A549 (cell line): ENCODE results near the gene ING3. TPM values are rescaled to one million over a fixed set of nuclear protein-coding genes. Genes with fewer than 3 reads are reported as not detected.

ENCODE experiments used
- ATAC-seq, 2 experiments: fragments of 200-7000 bp in 1 of 2; fragments of >200 bp in 1 of 2; cut with Nextera tagmentation in 1 of 2; cut with Tn5 transposase in 1 of 2; 3 replicates each; pipeline versions ENCODE4 v1.8.0 to v1.9.1; 2018 to 2020; ENCODE audit warnings: mild to moderate bottlenecking in 1 of 2, moderate library complexity in 1 of 2
- CTCF ChIA-PET: fragments of 300-600 bp; sonication (Branson Sonifier 250); formaldehyde crosslinking; extraction: SDS; loops from one replicate; lab custom pipeline; 2021; ENCODE audit warnings: antibody characterized with exemption, inconsistent platforms; lab: Yijun Ruan, JAX
- POLR2A ChIA-PET: fragments of 350-600 bp; formaldehyde crosslinking; extraction: SDS; loops from one replicate; lab custom pipeline; 2021; ENCODE audit warnings: antibody characterized with exemption, inconsistent platforms; lab: Yijun Ruan, JAX
- DNase-seq, 2 experiments: peaks; one replicate each; pipeline versions ENCODE4 v3.0.0 to v3.0.0-alpha.2; 2011 to 2016; ENCODE audit warnings: low read depth in 1 of 2, low spot score in 1 of 2
- FAIRE-seq: peaks from 2 replicates; lab custom pipeline; 2011; peaks lifted over from hg19 to GRCh38; lab: Jason Lieb, UNC
- H3K27ac ChIP-seq, 2 experiments: fragments of >200 bp; sonication (Bioruptor Twin); formaldehyde crosslinking; 3 replicates each; pipeline ENCODE4 v1.5.1; 2016 to 2017
- H3K4me1 ChIP-seq: fragments of >200 bp; sonication (Bioruptor Twin); formaldehyde crosslinking; 3 replicates; pipeline ENCODE4 v1.6.1; 2016
- H3K4me2 ChIP-seq: fragments of >200 bp; sonication (Bioruptor Twin); formaldehyde crosslinking; 3 replicates; pipeline ENCODE4 v1.6.1; 2016
- H3K4me3 ChIP-seq: fragments of >200 bp; sonication (Bioruptor Twin); formaldehyde crosslinking; 3 replicates; pipeline ENCODE4 v1.5.1; 2016
- H3K9me3 ChIP-seq: fragments of >200 bp; sonication (Bioruptor Twin); formaldehyde crosslinking; 3 replicates; pipeline ENCODE4 v1.6.1; 2016
- BHLHE40 ChIP-seq: IDR thresholded peaks from 2 replicates; pipeline ENCODE4 v1.6.1; 2012; ENCODE audit warnings: low read depth, low read length, inconsistent platforms
- CBX2 ChIP-seq: fragments of 200-600 bp; sonication (generic); IDR thresholded peaks from 2 replicates; pipeline ENCODE4 v1.6.1; 2016; ENCODE audit warnings: low read depth, mild to moderate bottlenecking, borderline replicate concordance
- CBX8 ChIP-seq: fragments of 200-600 bp; sonication (generic); IDR thresholded peaks from 2 replicates; pipeline ENCODE4 v1.6.1; 2016
- CHD2 ChIP-seq: fragments of 150-350 bp; IDR thresholded peaks from 2 replicates; pipeline ENCODE4 v1.6.1; 2014; ENCODE audit warnings: low read length; ENCODE audit not compliant: partially characterized antibody
- CHD4 ChIP-seq: fragments of 200-600 bp; sonication (generic); IDR thresholded peaks from 2 replicates; pipeline ENCODE4 v1.6.1; 2016; ENCODE audit warnings: antibody characterized with exemption, mild to moderate bottlenecking, borderline replicate concordance
- E2F6 ChIP-seq: IDR thresholded peaks from 2 replicates; pipeline ENCODE4 v1.6.1; 2012; ENCODE audit warnings: low read depth, borderline replicate concordance
- ESRRA ChIP-seq: fragments of 150-350 bp; IDR thresholded peaks from 2 replicates; pipeline ENCODE4 v1.6.1; 2014; ENCODE audit warnings: mild to moderate bottlenecking, low read length, borderline replicate concordance
- FOSL2 ChIP-seq, 2 experiments: fragments of 450-650 bp in 1 of 2; fragments of >200 bp in 1 of 2; sonication (Bioruptor Twin) in 1 of 2; formaldehyde crosslinking; IDR thresholded peaks; 2 replicates each; pipeline versions ENCODE4 v1.5.0 to v1.6.1; 2016 to 2020; ENCODE audit warnings: mild to moderate bottlenecking in 1 of 2, moderate library complexity in 1 of 2
- FOXS1 ChIP-seq: fragments of 250-450 bp; sonication (Bioruptor Pico); IDR thresholded peaks from 2 replicates; pipeline ENCODE4 v1.5.0; 2020; ENCODE audit warnings: mild to moderate bottlenecking, moderate library complexity
- JUN ChIP-seq, 2 experiments: fragments of >200 bp; sonication (Bioruptor Twin); formaldehyde crosslinking; IDR thresholded peaks; 2 replicates in 1 of 2; 3 replicates in 1 of 2; pipeline ENCODE4 v1.6.1; 2016 to 2017
- KDM1A ChIP-seq: fragments of 200-600 bp; sonication (generic); IDR thresholded peaks from 2 replicates; pipeline ENCODE4 v1.6.1; 2016; ENCODE audit warnings: low read depth, mild to moderate bottlenecking
- MAFK ChIP-seq: fragments of 450-650 bp; IDR thresholded peaks from 2 replicates; pipeline ENCODE4 v1.6.1; 2014; ENCODE audit not compliant: partially characterized antibody
- MYC ChIP-seq: IDR thresholded peaks from 2 replicates; pipeline ENCODE4 v1.6.1; 2012; ENCODE audit warnings: mild to moderate bottlenecking, inconsistent platforms, low read length, improper control_type of control experiment, borderline replicate concordance
- POLR2A ChIP-seq: IDR thresholded peaks from 2 replicates; pipeline ENCODE4 v1.6.1; 2012; ENCODE audit warnings: mild to moderate bottlenecking, low read length
- POLR2AphosphoS2 ChIP-seq: conservative IDR thresholded peaks from 2 replicates; pipeline ENCODE4 v1.6.1; 2012; ENCODE audit warnings: low read length, improper control_type of control experiment, inconsistent platforms
- RAD21 ChIP-seq, 2 experiments: fragments of >200 bp in 1 of 2; sonication (Bioruptor Twin) in 1 of 2; formaldehyde crosslinking in 1 of 2; IDR thresholded peaks in 1 of 2; conservative IDR thresholded peaks in 1 of 2; 2 replicates in 1 of 2; 3 replicates in 1 of 2; pipeline ENCODE4 v1.6.1; 2012 to 2018; ENCODE audit warnings: inconsistent platforms in 1 of 2
- RCOR1 ChIP-seq: fragments of 150-350 bp; IDR thresholded peaks from 2 replicates; pipeline ENCODE4 v1.6.1; 2014; ENCODE audit warnings: antibody characterized with exemption, low read length, low read depth
- TP53 ChIP-seq: fragments of 250-450 bp; sonication (Bioruptor Pico); IDR thresholded peaks from 2 replicates; pipeline ENCODE4 v1.5.0; 2021; ENCODE audit warnings: mild to moderate bottlenecking, moderate library complexity
- WGBS: methylation state at CpG from one replicate; pipeline ENCODE4 v1.1.6; 2017; ENCODE audit errors: missing lambda C conversion rate; 5-methylcytosine and 5-hydroxymethylcytosine counted together
- polyA plus RNA-seq, 4 experiments: library from polyadenylated mRNA; depleted of rRNA in 3 of 4; stranded (reverse); fragments of >200 nt; fragmentation: RNase III in 1 of 4; extraction: RNeasy Plus Mini Kit Qiagen cat#74134 plus additional on column Dnase treatment in 1 of 4; gene quantifications; 2 replicates in 3 of 4; 3 replicates in 1 of 4; pipeline ENCODE4 v1.2.3, GENCODE V29; 2011 to 2017

ING3 gene
- polyA plus RNA-seq, 2 of the 4 experiments (the other 2 are of a cell fraction) = 5.6 to 11.3 TPM

- no peak overlapping the region for H3K27ac ChIP-seq
- ChIA-PET POLR2A (no interaction called here), CTCF (no interaction called here)
- DNase-seq (no peak), ATAC-seq (no peak), FAIRE-seq (no peak)
- WGBS = 47% methylated on average over 2 of the region's 2 CpGs
- H3K4me2 ChIP-seq = no peak overlapping the region
- H3K9me3 ChIP-seq = no peaks in the 10 kb centered on the region
- H3K4me1 ChIP-seq = no peaks in the 10 kb centered on the region
- TF ChIP-seq POLR2A = no peak
- TF ChIP-seq RCOR1 = no peak
- no peak for TF ChIP-seq BHLHE40
- TF ChIP-seq E2F6 = no peak
- no peak for TF ChIP-seq MAFK
- TF ChIP-seq CBX8 = no peak
- no peak for TF ChIP-seq POLR2AphosphoS2
- no peak for TF ChIP-seq ESRRA
- TF ChIP-seq FOXS1 (CRISPR knock-in tag) = no peak
- no peak for TF ChIP-seq CHD2
- TF ChIP-seq KDM1A = no peak
- no peak for TF ChIP-seq JUN (IDR thresholded peaks at IDR 0.05)
- no peak for TF ChIP-seq RAD21 (conservative IDR thresholded peaks at IDR 0.05 in 1 of 2, IDR thresholded peaks at IDR 0.05 in 1 of 2)
- no peak overlapping the region for H3K4me3 ChIP-seq
Observed at GRCh38 chr7:120915314-120916105, 35.1 kb upstream of the ING3 start.

DNA sequence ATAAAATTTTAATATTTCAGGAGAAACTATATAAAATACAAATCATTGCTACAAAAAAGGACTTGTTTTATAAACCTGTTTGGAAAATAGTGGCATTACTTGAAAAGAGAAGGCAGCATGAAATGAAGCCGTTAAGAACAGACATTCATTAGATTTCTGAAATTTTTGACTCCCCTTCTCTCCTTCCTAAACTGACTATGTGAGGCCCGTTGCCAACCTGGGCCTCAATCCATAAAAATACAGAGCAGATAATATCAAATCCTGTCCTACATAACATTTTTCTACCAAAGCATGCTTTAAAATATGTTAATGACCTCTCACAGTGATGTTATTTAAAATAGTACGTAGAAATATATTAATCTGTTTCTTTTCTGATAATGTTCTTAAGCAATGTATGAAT is 34.5 kb upstream of the ING3 start:
- Histone ChIP-seq H3K27ac (no peak overlapping the region), H3K4me2 (no peak overlapping the region), H3K4me3 (no peak overlapping the region), H3K9me3 (no peaks in the 10 kb centered on the region), H3K4me1 (no peaks in the 10 kb centered on the region)
- no peak for DNase-seq
- WGBS = 8% methylated on average over 3 of the region's 3 CpGs
- no peak for FAIRE-seq
- POLR2A ChIA-PET = no interaction called here
- TF ChIP-seq MAFK = no peak
- no peak for TF ChIP-seq CHD4
- TF ChIP-seq POLR2AphosphoS2 = no peak
- TF ChIP-seq POLR2A = no peak
- TF ChIP-seq KDM1A = no peak
- TF ChIP-seq, all 56 proteins: peak for 0
- ATAC-seq = no peak
- CTCF ChIA-PET = no interaction called here

DNA sequence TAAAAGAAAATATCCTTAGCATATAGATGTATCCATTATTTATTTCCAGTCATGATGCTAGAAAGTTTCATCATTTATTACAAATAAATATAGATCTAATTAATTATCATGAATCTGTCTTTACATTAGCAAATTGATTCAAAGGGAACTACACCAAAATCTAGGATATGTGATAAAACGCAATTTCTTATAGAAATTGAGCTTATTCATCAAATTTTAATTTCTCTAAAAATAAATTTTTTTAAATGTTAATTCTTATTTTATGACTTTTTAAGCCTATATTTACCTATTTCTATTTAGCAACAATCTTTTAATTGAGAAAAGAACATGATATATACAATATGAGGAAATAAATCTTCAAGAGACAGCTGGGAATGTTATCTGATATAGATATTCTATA is 34.0 kb upstream of the ING3 start:
- DNase-seq = no peak
- FAIRE-seq = no peak
- TF ChIP-seq CHD4 (no peak), MAFK (peak; percentile 6), KDM1A (no peak), RAD21 (conservative IDR thresholded peaks at IDR 0.05 in 1 of 2, IDR thresholded peaks at IDR 0.05 in 1 of 2) (no peak)
- H3K9me3 ChIP-seq = no peaks in the 10 kb centered on the region
- no peak overlapping the region for H3K4me3 ChIP-seq
- POLR2A ChIA-PET = no interaction called here
- no peak for ATAC-seq
- no peak overlapping the region for H3K27ac ChIP-seq
- CTCF ChIA-PET = no interaction called here
- no peak overlapping the region for H3K4me2 ChIP-seq
- no peaks in the 10 kb centered on the region for H3K4me1 ChIP-seq
- WGBS = 2% methylated on average over 1 of the region's 1 CpG

DNA sequence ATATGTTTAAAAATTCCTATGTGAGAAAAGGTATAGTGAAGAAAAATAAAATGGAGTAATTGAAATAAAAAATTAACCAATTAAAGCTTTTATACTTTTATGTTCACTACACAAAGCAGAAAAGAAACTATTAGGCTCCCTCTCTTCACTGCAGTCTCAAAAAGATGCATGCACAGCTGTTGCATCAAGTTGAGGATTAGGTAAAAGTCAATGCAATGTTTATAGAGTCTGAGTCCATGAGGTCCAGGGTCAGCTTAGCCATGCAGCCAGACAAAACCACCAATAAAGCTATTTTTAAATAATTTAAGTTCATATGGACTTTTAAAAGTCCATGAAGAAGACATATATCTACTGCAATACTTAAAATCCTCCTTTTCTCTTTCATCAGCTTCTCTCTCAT is 31.1 kb upstream of the ING3 start:
- ChIA-PET POLR2A (interaction anchor here (0.6 kb wide), 1 partner anchor 62 kb away, joined by 5 read pairs; no protein-coding TSS in a partner anchor), CTCF (no interaction called here)
- no peak for DNase-seq
- no peak overlapping the region for H3K4me3 ChIP-seq
- ATAC-seq = no peak
- FAIRE-seq = no peak
- no peak overlapping the region for H3K27ac ChIP-seq
- H3K9me3 ChIP-seq = no peaks in the 10 kb centered on the region
- H3K4me2 ChIP-seq = no peak overlapping the region
- H3K4me1 ChIP-seq = no peaks in the 10 kb centered on the region
- TF ChIP-seq TP53 (CRISPR knock-in tag) = no peak
- no peak for TF ChIP-seq CBX2
- TF ChIP-seq FOSL2 (IDR thresholded peaks at IDR 0.05) = no peak
- TF ChIP-seq FOSL2 (CRISPR knock-in tag; IDR thresholded peaks at IDR 0.05) = no peak
- TF ChIP-seq CBX8 = no peak
- TF ChIP-seq MYC = no peak
